NT2/D1 (cell line): ENCODE measurements around the gene SLC26A5.

ENCODE experiments used
- DNase-seq: peaks from one replicate; pipeline ENCODE4 v3.0.0-alpha.2; 2011; ENCODE audit warnings: low read depth, low spot score
- H3K27me3 ChIP-seq: 2 replicates; pipeline ENCODE4 v1.6.0; 2011; ENCODE audit warnings: mild to moderate bottlenecking; ENCODE audit not compliant: insufficient read length, insufficient read depth
- H3K36me3 ChIP-seq: 2 replicates; pipeline ENCODE4 v1.6.1; 2011; ENCODE audit warnings: mild to moderate bottlenecking, low read length, mixed read lengths; ENCODE audit not compliant: insufficient read depth, insufficient read length
- H3K4me1 ChIP-seq: 2 replicates; pipeline ENCODE4 v1.5.1; 2011; ENCODE audit not compliant: insufficient read depth, insufficient read length
- H3K4me3 ChIP-seq: 2 replicates; pipeline ENCODE4 v1.5.1; 2011; ENCODE audit warnings: low read depth; ENCODE audit not compliant: insufficient read length
- H3K9ac ChIP-seq: 2 replicates; pipeline ENCODE4 v1.6.0; 2011; ENCODE audit warnings: low read depth; ENCODE audit not compliant: insufficient read length
- H3K9me3 ChIP-seq: 2 replicates; pipeline ENCODE4 v1.5.1; 2011; ENCODE audit warnings: mild to moderate bottlenecking, low read length; ENCODE audit not compliant: insufficient read depth
- SUZ12 ChIP-seq: IDR thresholded peaks from 2 replicates; pipeline ENCODE4 v1.6.1; 2011; ENCODE audit not compliant: insufficient read length, insufficient read depth; ENCODE audit errors: extremely low read depth
- YY1 ChIP-seq: IDR thresholded peaks from 2 replicates; pipeline ENCODE4 v1.6.1; 2011; ENCODE audit not compliant: insufficient read length, insufficient read depth
- ZNF274 ChIP-seq: IDR thresholded peaks from 2 replicates; pipeline ENCODE4 v1.6.1; 2011; ENCODE audit warnings: mild to moderate bottlenecking, low read depth, low read length

SLC26A5 gene

GRCh38 chr7:103462358-103462757 lies 16.4 kb upstream of the SLC26A5 start:
- Histone ChIP-seq H3K4me3 (no peak overlapping the region), H3K9me3 (no peaks in the 10 kb centered on the region), H3K9ac (no peak overlapping the region), H3K4me1 (no peaks in the 10 kb centered on the region), H3K36me3 (no peaks in the 10 kb centered on the region), H3K27me3 (no peaks in the 10 kb centered on the region)
- no peak for TF ChIP-seq ZNF274
- no peak for TF ChIP-seq YY1
- TF ChIP-seq SUZ12: no peak
- DNase-seq: no peak

- Histone ChIP-seq H3K27me3 (peaks cover 49% of the 10 kb centered on the region), H3K4me3 (no peak overlapping the region), H3K4me1 (no peaks in the 10 kb centered on the region), H3K9me3 (no peaks in the 10 kb centered on the region), H3K36me3 (no peaks in the 10 kb centered on the region), H3K9ac (no peak overlapping the region)
- TF ChIP-seq ZNF274 (no peak), YY1 (no peak), SUZ12 (no peak)
- peak; percentile 55 for DNase-seq
Observed at GRCh38 chr7:103447073-103447960, 1.3 kb upstream of the SLC26A5 start.

- Histone ChIP-seq H3K4me3 (peak overlapping the region; percentile 42), H3K9me3 (no peaks in the 10 kb centered on the region), H3K27me3 (peaks cover 49% of the 10 kb centered on the region), H3K36me3 (no peaks in the 10 kb centered on the region), H3K4me1 (no peaks in the 10 kb centered on the region), H3K9ac (peak overlapping the region; percentile 70)
- DNase-seq: no peak
- no peak for TF ChIP-seq YY1
Observed at GRCh38 chr7:103445228-103446048, 569 bp downstream of the SLC26A5 start.

GRCh38 chr7:103439661-103440060 lies 6.3 kb downstream of the SLC26A5 start:
- Histone ChIP-seq H3K4me3 (no peak overlapping the region), H3K9me3 (no peaks in the 10 kb centered on the region), H3K4me1 (no peaks in the 10 kb centered on the region), H3K36me3 (no peaks in the 10 kb centered on the region), H3K27me3 (peaks cover 23% of the 10 kb centered on the region), H3K9ac (no peak overlapping the region)
- no peak for DNase-seq
- TF ChIP-seq YY1 (no peak), ZNF274 (no peak), SUZ12 (no peak)

- no peak for DNase-seq
- peaks cover 2% of the 10 kb centered on the region for H3K27me3 ChIP-seq
- H3K4me1 ChIP-seq: no peaks in the 10 kb centered on the region
- H3K9me3 ChIP-seq: no peaks in the 10 kb centered on the region
- H3K9ac ChIP-seq: no peak overlapping the region
- no peaks in the 10 kb centered on the region for H3K36me3 ChIP-seq
- no peak for TF ChIP-seq YY1
- no peak for TF ChIP-seq SUZ12
- no peak for TF ChIP-seq ZNF274
- no peak overlapping the region for H3K4me3 ChIP-seq
Observed at GRCh38 chr7:103437623-103438022, 8.4 kb downstream of the SLC26A5 start.

GRCh38 chr7:103432712-103433111 lies 13.3 kb downstream of the SLC26A5 start:
- no peak overlapping the region for H3K4me3 ChIP-seq
- H3K36me3 ChIP-seq: no peaks in the 10 kb centered on the region
- TF ChIP-seq YY1: no peak
- no peak for TF ChIP-seq ZNF274
- TF ChIP-seq SUZ12: no peak
- no peak overlapping the region for H3K9ac ChIP-seq
- no peak for DNase-seq
- H3K4me1 ChIP-seq: no peaks in the 10 kb centered on the region
- no peaks in the 10 kb centered on the region for H3K27me3 ChIP-seq
- H3K9me3 ChIP-seq: no peaks in the 10 kb centered on the region

GRCh38 chr7:103425177-103425576 lies 20.8 kb downstream of the SLC26A5 start:
- Histone ChIP-seq H3K9me3 (no peaks in the 10 kb centered on the region), H3K36me3 (no peaks in the 10 kb centered on the region), H3K4me3 (no peak overlapping the region), H3K9ac (no peak overlapping the region), H3K4me1 (no peaks in the 10 kb centered on the region), H3K27me3 (no peaks in the 10 kb centered on the region)
- TF ChIP-seq ZNF274 (no peak), SUZ12 (no peak), YY1 (no peak)
- no peak for DNase-seq
